Mesothelial cell of epicardium (in vitro differentiated cells): ENCODE data around the gene RRAGD. TPM values are rescaled to one million over a fixed set of nuclear protein-coding genes. Genes with fewer than 3 reads are reported as not detected.

Experiments used
- DNase-seq, 2 experiments: peaks; one replicate each; pipeline ENCODE4 v3.0.0; 2021; ENCODE audit warnings: low spot score in 2 of 2; ENCODE audit not compliant: unreplicated experiment in 2 of 2
- H3K27ac Mint-ChIP-seq: 2 replicates; pipeline ENCODE4 v1.8.0; 2021; ENCODE audit warnings: mixed read lengths
- H3K27me3 Mint-ChIP-seq: 2 replicates; pipeline ENCODE4 v1.8.0; 2021; ENCODE audit warnings: low read depth, mixed read lengths
- H3K36me3 Mint-ChIP-seq: 2 replicates; pipeline ENCODE4 v1.8.0; 2021; ENCODE audit warnings: mixed read lengths
- H3K4me1 Mint-ChIP-seq: 2 replicates; pipeline ENCODE4 v1.8.0; 2021; ENCODE audit warnings: mixed read lengths
- H3K4me3 Mint-ChIP-seq: 2 replicates; pipeline ENCODE4 v1.8.0; 2021; ENCODE audit warnings: mild to moderate bottlenecking, moderate library complexity, mixed read lengths
- H3K9me3 Mint-ChIP-seq: 2 replicates; pipeline ENCODE4 v1.8.0; 2021; ENCODE audit warnings: mixed read lengths
- CTCF ChIP-seq: fragments of 200-600 bp; sonication (generic); IDR thresholded peaks from one replicate; pipeline ENCODE4 v1.5.0; 2021; ENCODE audit warnings: antibody characterized with exemption; ENCODE audit not compliant: unreplicated experiment
- total RNA-seq: library from RNA; stranded (reverse); gene quantifications from 3 replicates; pipeline ENCODE4 v1.2.1, GENCODE V29; 2021

The RRAGD gene
- total RNA-seq, 1 donor from 2014 or later = 6.9 TPM

GRCh38 chr6:89346433-89346832, 65.6 kb downstream of the RRAGD start:
- no peak for TF ChIP-seq CTCF
- no peak overlapping the region for H3K4me3 Mint-ChIP-seq
- H3K27ac Mint-ChIP-seq = peak overlapping the region; percentile 72

GRCh38 chr6:89339565-89339964, 72.5 kb downstream of the RRAGD start:
- no peak overlapping the region for H3K4me3 Mint-ChIP-seq
- no peak overlapping the region for H3K27ac Mint-ChIP-seq
- TF ChIP-seq CTCF = no peak
- H3K4me1 Mint-ChIP-seq = no peaks in the 10 kb centered on the region
- no peaks in the 10 kb centered on the region for H3K9me3 Mint-ChIP-seq
- DNase-seq = no peak
- H3K36me3 Mint-ChIP-seq = peaks cover 30% of the 10 kb centered on the region
- H3K27me3 Mint-ChIP-seq = no peaks in the 10 kb centered on the region

More at GRCh38 chr6:89346433-89346832, 65.6 kb downstream of the RRAGD start:
- Mint-ChIP-seq H3K4me1 (peaks cover 49% of the 10 kb centered on the region), H3K36me3 (peaks cover 7% of the 10 kb centered on the region), H3K9me3 (no peaks in the 10 kb centered on the region), H3K27me3 (no peaks in the 10 kb centered on the region)
- DNase-seq = no peak

- TF ChIP-seq CTCF = no peak
- Mint-ChIP-seq H3K36me3 (peaks cover 31% of the 10 kb centered on the region), H3K4me3 (no peak overlapping the region), H3K4me1 (no peaks in the 10 kb centered on the region), H3K9me3 (no peaks in the 10 kb centered on the region), H3K27ac (no peak overlapping the region), H3K27me3 (no peaks in the 10 kb centered on the region)
- DNase-seq = no peak
These were observed 76.9 kb downstream of the RRAGD start for GRCh38 chr6:89335164-89335563.

- Mint-ChIP-seq H3K27ac (no peak overlapping the region), H3K4me3 (no peak overlapping the region), H3K4me1 (no peaks in the 10 kb centered on the region), H3K36me3 (peaks cover 37% of the 10 kb centered on the region), H3K9me3 (no peaks in the 10 kb centered on the region), H3K27me3 (no peaks in the 10 kb centered on the region)
- no peak for TF ChIP-seq CTCF
- DNase-seq = no peak
These were observed 81.2 kb downstream of the RRAGD start for GRCh38 chr6:89330910-89331309.

GRCh38 chr6:89328976-89329375, 83.1 kb downstream of the RRAGD start:
- no peaks in the 10 kb centered on the region for H3K27me3 Mint-ChIP-seq
- H3K27ac Mint-ChIP-seq = no peak overlapping the region
- H3K36me3 Mint-ChIP-seq = peaks cover 37% of the 10 kb centered on the region
- no peak for TF ChIP-seq CTCF
- no peak overlapping the region for H3K4me3 Mint-ChIP-seq
- no peak for DNase-seq
- H3K9me3 Mint-ChIP-seq = no peaks in the 10 kb centered on the region
- H3K4me1 Mint-ChIP-seq = no peaks in the 10 kb centered on the region

GRCh38 chr6:89324304-89324703, 87.8 kb downstream of the RRAGD start:
- H3K4me1 Mint-ChIP-seq = no peaks in the 10 kb centered on the region
- H3K9me3 Mint-ChIP-seq = peaks cover 19% of the 10 kb centered on the region
- H3K27me3 Mint-ChIP-seq = no peaks in the 10 kb centered on the region
- DNase-seq = no peak
- peaks cover 53% of the 10 kb centered on the region for H3K36me3 Mint-ChIP-seq
- H3K27ac Mint-ChIP-seq = no peak overlapping the region
- no peak overlapping the region for H3K4me3 Mint-ChIP-seq
- TF ChIP-seq CTCF = no peak
